PC-3 (cell line): Measurements from ENCODE around the gene CHML.

Source experiments
- CTCF ChIP-seq: fragments of 300-600 bp; sonication (generic); conservative IDR thresholded peaks from 2 replicates; pipeline ENCODE4 v1.5.1; 2017; ENCODE audit warnings: antibody characterized with exemption, low read depth, mild to moderate bottlenecking, low read length
- EZH2 ChIP-seq: fragments of 300-600 bp; sonication (generic); IDR thresholded peaks from one replicate; pipeline ENCODE4 v1.6.1; 2017; ENCODE audit warnings: antibody characterized with exemption, mild to moderate bottlenecking, low read length; ENCODE audit not compliant: unreplicated experiment

- TF ChIP-seq CTCF = no peak
- no peak for TF ChIP-seq EZH2
These were observed 9.7 kb downstream of the CHML start for GRCh38 chr1:241630476-241630875.
